GM19463 (cell line): Measurements from ENCODE around the gene UPF2.

Source experiments
- ATAC-seq: cut with Tn5 transposase; IDR thresholded peaks from one replicate; pipeline ENCODE4 v1.9.1; 2021; ENCODE audit warnings: mild to moderate bottlenecking, moderate library complexity; ENCODE audit not compliant: unreplicated experiment

Gene UPF2

GRCh38 chr10:11870461-11870780 lies 172.2 kb downstream of the UPF2 start:
- no peak for ATAC-seq
